ENCODE measurements around the gene R3HDM4.

Gene R3HDM4

GRCh38 chr19:929203-929890 lies 16.3 kb upstream of the R3HDM4 start:
- no peak for DNase-seq

- no peak for DNase-seq
Measured at GRCh38 chr19:928471-929202, 15.6 kb upstream of the R3HDM4 start.

GRCh38 chr19:927780-928401 lies 14.9 kb upstream of the R3HDM4 start:
- no peak for DNase-seq

DNA sequence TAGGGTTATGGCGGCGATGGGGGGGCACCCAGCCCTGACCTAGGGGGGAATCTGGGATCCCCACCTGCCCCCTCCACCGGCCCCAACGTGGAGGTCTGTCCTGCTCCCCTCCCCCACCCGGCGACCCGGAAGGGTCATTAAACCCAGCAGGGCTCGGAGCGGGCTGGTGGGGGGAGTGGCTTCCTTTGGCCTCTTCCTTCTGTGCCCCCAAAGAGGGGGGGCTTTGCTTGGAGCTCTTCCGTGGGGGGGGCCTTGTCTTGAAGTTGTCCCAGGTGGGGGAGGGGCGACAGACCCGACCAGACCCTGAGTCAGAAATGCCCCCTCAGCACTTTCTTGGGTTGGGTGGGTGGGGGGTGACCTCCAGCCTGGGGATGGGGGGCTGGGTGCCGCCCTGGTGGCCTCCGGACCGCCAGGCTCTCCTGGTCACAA lies 14.3 kb upstream of the R3HDM4 start:
- DNase-seq: no peak

- DNase-seq: no peak
Measured at GRCh38 chr19:926589-927350, 13.8 kb upstream of the R3HDM4 start.

DNA sequence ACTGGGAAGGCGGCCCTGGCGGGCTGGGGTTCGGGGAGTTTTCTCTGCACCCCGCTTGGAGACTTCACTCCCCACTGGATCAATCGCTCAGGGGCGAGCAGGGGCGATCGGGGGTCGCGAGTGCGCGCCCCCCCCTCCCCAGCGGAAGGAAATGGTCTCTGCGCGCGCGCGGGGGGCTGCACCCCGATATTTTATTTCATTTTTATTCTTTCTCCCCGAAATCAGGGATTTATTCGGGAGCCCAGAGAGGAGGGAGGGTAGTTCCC lies 13.2 kb upstream of the R3HDM4 start:
- no peak for DNase-seq

GRCh38 chr19:925526-926322 lies 12.7 kb upstream of the R3HDM4 start, which contains the start of gene ARID3A:
Gene ARID3A (plus strand): TSS chr19:926035. CDS start chr19:929529, 3,494 bp downstream.
- DNase-seq: peak; percentile 62

GRCh38 chr19:925087-925525 lies 12.1 kb upstream of the R3HDM4 start:
- peak; percentile 65 for DNase-seq

- no peak for DNase-seq
Measured at GRCh38 chr19:924553-925086, 11.6 kb upstream of the R3HDM4 start.

DNA sequence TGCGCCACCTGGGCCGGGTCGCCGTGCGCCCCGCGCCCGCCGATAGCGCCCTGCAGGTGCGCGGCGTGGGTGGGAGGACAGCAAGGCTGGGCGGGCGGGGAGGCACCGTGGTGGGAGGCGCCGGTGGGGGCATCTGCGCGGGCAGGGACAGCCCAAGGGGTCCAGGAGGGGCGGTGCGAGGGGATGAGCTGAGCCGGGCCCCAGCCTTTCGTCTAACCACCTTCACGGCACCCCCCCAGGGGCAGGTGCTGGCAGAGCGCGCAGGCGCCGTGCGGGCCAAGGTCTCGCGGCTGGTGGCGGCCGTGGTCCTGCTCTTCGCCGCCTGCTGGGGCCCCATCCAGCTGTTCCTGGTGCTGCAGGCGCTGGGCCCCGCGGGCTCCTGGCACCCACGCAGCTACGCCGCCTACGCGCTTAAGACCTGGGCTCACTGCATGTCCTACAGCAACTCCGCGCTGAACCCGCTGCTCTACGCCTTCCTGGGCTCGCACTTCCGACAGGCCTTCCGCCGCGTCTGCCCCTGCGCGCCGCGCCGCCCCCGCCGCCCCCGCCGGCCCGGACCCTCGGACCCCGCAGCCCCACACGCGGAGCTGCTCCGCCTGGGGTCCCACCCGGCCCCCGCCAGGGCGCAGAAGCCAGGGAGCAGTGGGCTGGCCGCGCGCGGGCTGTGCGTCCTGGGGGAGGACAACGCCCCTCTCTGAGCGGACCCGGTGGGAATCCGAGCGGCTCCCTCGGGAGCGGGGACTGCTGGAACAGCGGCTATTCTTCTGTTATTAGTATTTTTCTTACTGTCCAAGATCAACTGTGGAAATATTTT lies 7.2 kb upstream of the R3HDM4 start:
- peak; percentile 59 for DNase-seq

DNA sequence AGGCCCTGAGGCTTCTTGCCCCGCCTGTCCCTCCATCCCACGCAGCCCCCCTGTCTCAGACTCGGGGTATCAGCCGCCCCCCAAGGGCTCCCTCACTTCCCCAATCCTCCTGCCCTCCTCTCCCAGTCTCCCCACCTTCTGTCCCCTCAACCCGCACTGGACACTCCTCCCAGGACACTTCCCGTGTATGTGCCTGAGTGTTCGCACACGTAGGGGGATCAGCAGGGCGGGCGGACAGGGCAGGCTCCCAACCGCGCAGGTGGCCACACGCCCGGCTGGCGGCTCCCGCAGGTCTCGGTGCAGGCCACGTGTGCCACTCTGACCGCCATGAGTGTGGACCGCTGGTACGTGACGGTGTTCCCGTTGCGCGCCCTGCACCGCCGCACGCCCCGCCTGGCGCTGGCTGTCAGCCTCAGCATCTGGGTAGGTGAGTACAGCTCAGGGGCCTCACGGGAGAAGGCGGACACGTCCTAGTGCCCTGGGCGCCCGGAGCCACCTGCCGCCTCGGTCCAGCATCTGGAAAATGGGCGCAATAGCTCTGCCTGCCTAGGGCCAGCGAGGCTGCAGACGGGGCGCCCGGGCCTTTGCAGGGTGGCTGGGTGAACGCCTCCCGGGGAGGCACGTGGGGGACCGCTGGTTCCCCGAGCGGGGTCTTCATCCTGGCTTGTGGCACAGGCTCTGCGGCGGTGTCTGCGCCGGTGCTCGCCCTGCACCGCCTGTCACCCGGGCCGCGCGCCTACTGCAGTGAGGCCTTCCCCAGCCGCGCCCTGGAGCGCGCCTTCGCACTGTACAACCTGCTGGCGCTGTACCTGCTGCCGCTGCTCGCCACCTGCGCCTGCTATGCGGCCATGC lies 6.4 kb upstream of the R3HDM4 start:
- DNase-seq: peak; percentile 35

- no peak for DNase-seq
Measured at GRCh38 chr19:918481-919198, 5.6 kb upstream of the R3HDM4 start.

DNA sequence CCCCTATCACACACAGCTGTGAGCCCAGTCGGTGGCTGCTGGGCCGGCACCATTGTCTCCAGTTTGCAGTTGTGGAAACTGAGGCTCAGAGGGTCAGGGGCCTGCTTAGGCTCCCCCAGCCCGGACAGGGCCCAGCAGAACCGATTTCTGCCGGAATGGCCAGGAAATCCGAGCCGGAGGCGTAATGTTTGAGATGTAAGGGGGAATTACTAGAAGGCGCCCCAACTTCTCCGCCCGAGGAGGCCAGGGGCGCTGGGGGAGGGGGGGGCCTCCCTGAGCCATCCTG lies 5.1 kb upstream of the R3HDM4 start:
- no peak for DNase-seq

GRCh38 chr19:917323-918151 lies 4.5 kb upstream of the R3HDM4 start, which contains the start of gene KISS1R:
Gene KISS1R (plus strand): TSS chr19:917333. CDS start chr19:917503, 170 bp downstream.
- DNase-seq: no peak

- DNase-seq: no peak
Measured at GRCh38 chr19:916645-917322, 3.8 kb upstream of the R3HDM4 start.

- peak; percentile 41 for DNase-seq
Measured at GRCh38 chr19:912181-913079, 589 bp downstream of the R3HDM4 start.

Data from effector CD4-positive, alpha-beta T cell (primary cell).